Measurements from ENCODE around the gene LTC4S.

DNA sequence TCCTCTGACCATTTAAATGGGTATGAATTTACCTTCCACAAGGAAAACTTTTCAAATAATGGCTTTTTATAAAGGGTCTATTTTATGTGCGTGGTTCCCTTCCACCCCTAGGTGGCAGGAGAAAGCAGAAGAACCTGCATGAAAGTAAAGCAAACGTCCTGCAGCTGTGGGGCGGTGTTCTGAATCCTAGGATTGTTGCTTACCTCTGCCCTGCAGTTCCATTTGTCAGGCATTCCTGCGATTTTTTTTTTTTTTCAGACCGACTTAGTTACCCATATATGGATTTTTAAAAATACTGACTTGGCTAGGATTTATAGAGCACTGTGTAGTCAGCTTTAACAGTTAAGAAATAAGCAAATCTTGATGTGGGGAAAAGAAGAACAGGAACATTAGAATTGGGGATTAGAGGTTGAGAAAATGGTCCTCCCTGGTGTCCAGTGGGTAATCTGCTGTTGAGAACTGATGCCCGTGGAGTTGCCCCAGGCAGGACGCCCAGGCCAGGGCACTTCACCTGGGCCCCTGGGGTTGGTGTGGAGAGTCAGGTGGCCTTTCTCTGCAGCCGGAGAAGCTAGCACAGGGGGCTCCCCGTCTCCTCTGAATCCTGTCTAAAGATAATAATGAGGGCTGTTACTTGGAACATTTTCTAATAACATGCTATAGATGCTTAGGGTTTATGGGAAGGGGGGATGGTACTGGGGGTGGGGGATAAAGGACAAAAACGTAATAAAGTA is 30.4 kb upstream of the LTC4S start:
- TF ChIP-seq, protein P1, sequence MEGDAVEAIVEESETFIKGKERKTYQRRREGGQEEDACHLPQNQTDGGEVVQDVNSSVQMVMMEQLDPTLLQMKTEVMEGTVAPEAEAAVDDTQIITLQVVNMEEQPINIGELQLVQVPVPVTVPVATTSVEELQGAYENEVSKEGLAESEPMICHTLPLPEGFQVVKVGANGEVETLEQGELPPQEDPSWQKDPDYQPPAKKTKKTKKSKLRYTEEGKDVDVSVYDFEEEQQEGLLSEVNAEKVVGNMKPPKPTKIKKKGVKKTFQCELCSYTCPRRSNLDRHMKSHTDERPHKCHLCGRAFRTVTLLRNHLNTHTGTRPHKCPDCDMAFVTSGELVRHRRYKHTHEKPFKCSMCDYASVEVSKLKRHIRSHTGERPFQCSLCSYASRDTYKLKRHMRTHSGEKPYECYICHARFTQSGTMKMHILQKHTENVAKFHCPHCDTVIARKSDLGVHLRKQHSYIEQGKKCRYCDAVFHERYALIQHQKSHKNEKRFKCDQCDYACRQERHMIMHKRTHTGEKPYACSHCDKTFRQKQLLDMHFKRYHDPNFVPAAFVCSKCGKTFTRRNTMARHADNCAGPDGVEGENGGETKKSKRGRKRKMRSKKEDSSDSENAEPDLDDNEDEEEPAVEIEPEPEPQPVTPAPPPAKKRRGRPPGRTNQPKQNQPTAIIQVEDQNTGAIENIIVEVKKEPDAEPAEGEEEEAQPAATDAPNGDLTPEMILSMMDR (IDR thresholded peaks at IDR 0.05; ENCODE audit: low read length), result peak; percentile 96
- TF ChIP-seq EZH2 (IDR thresholded peaks at IDR 0.05; ENCODE audit: borderline replicate concordance, low read length), result no peak

All from OCI-LY1 (cell line).